Measurements from ENCODE around the gene RXFP4.

The RXFP4 gene

GRCh38 chr1:155947292-155947691 is 5.9 kb downstream of the RXFP4 start:
- no peak for TF ChIP-seq CTCF (IDR thresholded peaks at IDR 0.05; ENCODE audit: unreplicated experiment in 3 of 3)
- H3K27me3 Mint-ChIP-seq (ENCODE audit: low read depth): no peaks in the 10 kb centered on the region
- no peaks in the 10 kb centered on the region for H3K9me3 Mint-ChIP-seq
- no peak overlapping the region for H3K4me3 Mint-ChIP-seq
- H3K36me3 Mint-ChIP-seq (ENCODE audit: low read depth): peaks cover 42% of the 10 kb centered on the region
- H3K4me1 Mint-ChIP-seq: peaks cover 19% of the 10 kb centered on the region
- H3K27ac Mint-ChIP-seq: peak overlapping the region in 1 of 3 experiments; percentile 46

- H3K4me3 Mint-ChIP-seq: no peak overlapping the region
- H3K36me3 Mint-ChIP-seq (ENCODE audit: low read depth): peaks cover 46% of the 10 kb centered on the region
- peaks cover 16% of the 10 kb centered on the region for H3K4me1 Mint-ChIP-seq
- H3K27ac Mint-ChIP-seq: no peak overlapping the region
- H3K27me3 Mint-ChIP-seq (ENCODE audit: low read depth): no peaks in the 10 kb centered on the region
- no peak for TF ChIP-seq CTCF (IDR thresholded peaks at IDR 0.05; ENCODE audit: unreplicated experiment in 3 of 3)
- H3K9me3 Mint-ChIP-seq: no peaks in the 10 kb centered on the region
Measured at GRCh38 chr1:155947741-155948140, 6.3 kb downstream of the RXFP4 start.

- Mint-ChIP-seq H3K27ac (no peak overlapping the region), H3K9me3 (no peaks in the 10 kb centered on the region), H3K4me3 (no peak overlapping the region), H3K4me1 (peaks cover 7% of the 10 kb centered on the region), H3K36me3 (ENCODE audit: low read depth) (peaks cover 68% of the 10 kb centered on the region), H3K27me3 (ENCODE audit: low read depth) (no peaks in the 10 kb centered on the region)
- TF ChIP-seq CTCF (IDR thresholded peaks at IDR 0.05; ENCODE audit: unreplicated experiment in 3 of 3): no peak
Measured at GRCh38 chr1:155950829-155951228, 9.4 kb downstream of the RXFP4 start.

GRCh38 chr1:155951753-155952504 is 10.5 kb downstream of the RXFP4 start:
- TF ChIP-seq CTCF (IDR thresholded peaks at IDR 0.05; ENCODE audit: unreplicated experiment in 3 of 3): no peak
- Mint-ChIP-seq H3K27me3 (ENCODE audit: low read depth) (no peaks in the 10 kb centered on the region), H3K4me1 (no peaks in the 10 kb centered on the region), H3K4me3 (no peak overlapping the region), H3K9me3 (no peaks in the 10 kb centered on the region), H3K36me3 (ENCODE audit: low read depth) (peaks cover 63% of the 10 kb centered on the region), H3K27ac (no peak overlapping the region)

GRCh38 chr1:155952505-155952890 is 11.1 kb downstream of the RXFP4 start:
- TF ChIP-seq CTCF (IDR thresholded peaks at IDR 0.05; ENCODE audit: unreplicated experiment in 3 of 3): no peak
- no peaks in the 10 kb centered on the region for H3K4me1 Mint-ChIP-seq
- no peaks in the 10 kb centered on the region for H3K9me3 Mint-ChIP-seq
- H3K4me3 Mint-ChIP-seq: no peak overlapping the region
- no peaks in the 10 kb centered on the region for H3K27me3 Mint-ChIP-seq (ENCODE audit: low read depth)
- no peak overlapping the region for H3K27ac Mint-ChIP-seq
- H3K36me3 Mint-ChIP-seq (ENCODE audit: low read depth): peaks cover 65% of the 10 kb centered on the region

- no peaks in the 10 kb centered on the region for H3K27me3 Mint-ChIP-seq (ENCODE audit: low read depth)
- no peak for TF ChIP-seq CTCF (IDR thresholded peaks at IDR 0.05; ENCODE audit: unreplicated experiment in 3 of 3)
- H3K27ac Mint-ChIP-seq: no peak overlapping the region
- H3K36me3 Mint-ChIP-seq (ENCODE audit: low read depth): peaks cover 66% of the 10 kb centered on the region
- no peak overlapping the region for H3K4me3 Mint-ChIP-seq
- H3K4me1 Mint-ChIP-seq: no peaks in the 10 kb centered on the region
- no peaks in the 10 kb centered on the region for H3K9me3 Mint-ChIP-seq
Measured at GRCh38 chr1:155954645-155955044, 13.2 kb downstream of the RXFP4 start.
